Mammary epithelial cell (primary cell): ENCODE data around the gene EHF.

Experiments used
- CTCF ChIP-seq, 2 donors: IDR thresholded peaks in 1 of 2; conservative IDR thresholded peaks in 1 of 2; 2 replicates each; pipeline ENCODE4 v1.5.1; 2011 to 2012; ENCODE audit warnings: inconsistent platforms in 2 of 2, low read length in 2 of 2, mild to moderate bottlenecking in 2 of 2, control low read depth in 1 of 2, low read depth in 1 of 2; ENCODE audit not compliant: insufficient read depth in 1 of 2; ENCODE audit errors: extremely low read depth in 1 of 2
- EZH2 ChIP-seq: IDR thresholded peaks from 2 replicates; pipeline ENCODE4 v1.6.1; 2012; ENCODE audit warnings: low read length, inconsistent platforms, borderline replicate concordance

DNA sequence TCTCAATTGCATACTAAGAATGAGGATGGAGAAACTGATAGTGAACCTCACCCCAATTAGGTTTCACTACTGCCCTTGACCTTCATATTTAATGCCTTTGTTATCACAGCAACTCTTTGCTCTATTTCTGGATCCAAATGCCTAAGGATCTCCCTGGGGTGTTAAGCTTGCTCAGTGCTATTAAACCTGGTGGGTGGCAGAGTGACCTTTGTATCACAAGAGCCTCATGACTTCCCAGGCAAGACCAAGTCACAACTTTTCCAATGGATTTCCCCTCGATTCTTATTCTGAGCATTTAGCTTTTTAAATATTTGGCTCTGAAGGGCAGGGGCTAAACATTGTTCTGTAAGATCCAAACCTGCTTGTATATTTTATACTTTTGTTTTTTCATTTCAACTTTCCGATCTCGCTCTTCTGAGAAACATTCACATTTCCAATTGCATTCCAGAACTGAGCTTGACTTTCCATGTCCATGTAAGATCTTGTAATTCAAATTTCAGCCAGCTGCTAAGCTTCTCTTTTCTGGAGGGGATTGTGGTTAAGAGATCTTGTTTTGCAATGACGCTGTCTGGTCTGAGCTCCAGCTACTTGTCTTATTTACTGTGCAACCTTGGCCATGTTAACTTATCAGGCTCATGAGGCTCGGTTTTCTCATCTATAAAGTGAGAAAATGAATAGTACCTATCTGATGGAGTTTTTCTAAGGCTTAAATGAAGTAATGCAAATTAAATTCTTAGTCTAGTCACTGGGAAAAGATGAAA is 6.4 kb upstream of the EHF start:
- TF ChIP-seq CTCF (conservative IDR thresholded peaks at IDR 0.05 in 1 of 2, IDR thresholded peaks at IDR 0.05 in 1 of 2; ENCODE audit: extremely low read depth in 1 of 2, insufficient read depth in 1 of 2, low read depth in 1 of 2, low read length in 2 of 2) (no peak), EZH2 (no peak)
